ENCODE measurements around the gene ZBTB40.

The ZBTB40 gene

GRCh38 chr1:22534951-22535350, 83.3 kb downstream of the ZBTB40 start:
- DNase-seq (ENCODE audit: low read depth), result no peak

GRCh38 chr1:22535399-22535798, 83.7 kb downstream of the ZBTB40 start:
- no peak for DNase-seq (ENCODE audit: low read depth)

DNA sequence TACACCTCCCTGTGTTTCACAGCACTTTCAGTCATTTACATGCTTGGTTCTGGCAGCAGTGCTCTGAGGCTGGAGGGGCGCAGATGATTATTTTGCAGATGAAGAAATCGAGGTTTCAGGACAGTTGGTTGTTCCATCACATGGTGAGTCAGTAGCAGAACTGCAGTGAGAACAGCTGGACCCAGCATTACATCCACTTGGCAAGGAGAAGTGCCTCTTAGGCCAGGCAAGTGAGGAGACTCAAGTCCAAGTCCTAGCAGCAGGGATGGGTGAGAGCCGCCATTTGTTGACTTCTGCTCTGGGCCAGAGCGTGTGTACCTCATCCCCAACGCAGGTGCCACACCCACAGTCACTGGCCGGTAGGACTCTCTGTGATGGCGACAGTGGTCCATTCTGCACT, 84.9 kb downstream of the ZBTB40 start:
- no peak for DNase-seq (ENCODE audit: low read depth)

- no peak for DNase-seq (ENCODE audit: low read depth)
Measured at GRCh38 chr1:22537441-22538139, 85.9 kb downstream of the ZBTB40 start.

DNA sequence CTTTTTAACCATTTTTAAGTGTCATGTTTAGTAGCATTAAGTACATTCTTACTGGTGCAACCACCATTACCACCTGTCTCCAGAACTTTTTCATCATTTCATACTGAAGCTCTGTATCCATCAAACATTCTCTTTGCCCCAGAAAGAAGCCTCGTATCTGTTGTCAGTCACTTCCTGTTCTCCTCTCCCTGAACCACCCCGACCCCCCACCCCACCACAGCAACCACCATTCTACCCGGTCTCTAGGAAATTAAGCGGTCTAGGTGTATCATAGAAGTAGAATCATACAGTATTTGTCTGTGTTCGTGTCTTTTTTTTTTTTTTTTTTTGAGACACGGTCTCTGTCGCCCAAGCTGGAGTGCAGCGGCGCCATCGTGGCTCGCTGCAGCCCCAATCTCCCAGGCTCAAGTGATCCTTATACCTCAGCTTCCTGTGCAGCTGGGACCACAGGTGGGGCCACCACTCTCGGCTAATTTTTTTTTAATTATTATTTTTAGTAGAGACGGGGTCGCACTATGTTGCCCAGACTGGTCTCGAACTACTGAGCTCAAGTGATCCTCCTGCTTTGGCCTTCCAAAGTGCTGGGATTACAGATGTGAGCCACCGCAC, 88.0 kb downstream of the ZBTB40 start:
- DNase-seq (ENCODE audit: low read depth), result no peak

DNA sequence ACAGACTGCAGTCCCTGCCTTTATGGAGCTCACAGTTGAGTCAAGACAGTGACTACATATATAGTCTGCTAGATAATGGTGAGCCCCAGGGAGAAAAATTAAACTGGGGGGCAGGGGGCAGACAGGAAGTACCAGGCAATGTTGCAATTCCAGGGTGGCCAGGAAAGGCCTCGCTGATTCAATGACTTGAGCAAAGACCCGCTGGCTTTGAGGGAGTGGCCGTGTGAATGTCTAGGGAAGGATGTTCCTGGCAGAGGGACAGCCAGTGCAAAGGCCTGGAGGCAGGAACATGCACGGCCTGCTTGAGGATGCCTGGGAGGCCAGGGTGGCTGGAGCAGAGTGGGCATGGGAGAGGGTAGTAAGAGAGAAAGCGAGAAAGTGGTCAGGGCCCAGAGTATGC, 88.7 kb downstream of the ZBTB40 start:
- no peak for DNase-seq (ENCODE audit: low read depth)

DNA sequence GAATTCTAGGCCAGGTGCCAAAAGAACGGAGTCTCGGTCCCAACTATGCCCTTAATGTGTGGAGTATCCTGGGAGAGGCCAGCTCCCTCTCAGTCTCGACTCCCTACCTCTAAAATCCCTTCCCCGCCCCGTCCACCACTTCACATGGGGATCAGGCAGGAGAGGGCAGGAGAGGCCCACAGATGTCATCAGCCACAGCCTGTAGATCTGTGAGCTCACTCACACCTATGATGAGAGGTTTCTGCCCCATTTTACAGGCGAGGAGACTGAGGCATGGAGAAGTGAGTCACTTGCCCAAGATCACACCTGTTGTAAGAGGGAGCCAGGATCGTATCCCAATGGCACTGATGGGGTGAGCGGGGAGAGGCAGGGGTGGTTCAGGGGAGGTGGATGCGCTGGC, 91.2 kb downstream of the ZBTB40 start:
- no peak for DNase-seq (ENCODE audit: low read depth)

- DNase-seq (ENCODE audit: low read depth), result no peak
Measured at GRCh38 chr1:22543679-22544078, 92.0 kb downstream of the ZBTB40 start.

GRCh38 chr1:22544606-22545005, 93.0 kb downstream of the ZBTB40 start:
- no peak for DNase-seq (ENCODE audit: low read depth)

DNA sequence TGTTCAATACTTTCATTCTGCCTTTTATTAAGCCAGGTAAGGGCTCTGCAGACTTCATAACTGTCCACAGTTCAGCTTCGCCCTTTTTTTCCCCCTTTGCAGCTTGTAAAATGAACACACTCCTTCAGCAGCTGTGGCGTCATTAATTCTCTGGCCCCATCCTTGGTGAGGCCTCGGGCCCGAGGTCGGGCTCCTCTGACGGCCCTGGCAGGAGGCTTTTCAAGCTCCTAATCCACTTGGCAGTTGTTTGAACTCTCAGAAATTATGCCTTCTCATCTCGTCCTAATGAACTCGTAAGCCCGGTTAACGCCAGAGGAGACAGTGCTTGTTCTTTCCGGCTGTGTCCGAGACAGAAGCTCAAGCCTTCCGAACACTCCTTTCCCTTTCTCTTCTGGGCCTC, 93.5 kb downstream of the ZBTB40 start:
- DNase-seq (ENCODE audit: low read depth), result no peak

GRCh38 chr1:22547186-22547817, 95.7 kb downstream of the ZBTB40 start:
- DNase-seq (ENCODE audit: low read depth), result no peak

DNA sequence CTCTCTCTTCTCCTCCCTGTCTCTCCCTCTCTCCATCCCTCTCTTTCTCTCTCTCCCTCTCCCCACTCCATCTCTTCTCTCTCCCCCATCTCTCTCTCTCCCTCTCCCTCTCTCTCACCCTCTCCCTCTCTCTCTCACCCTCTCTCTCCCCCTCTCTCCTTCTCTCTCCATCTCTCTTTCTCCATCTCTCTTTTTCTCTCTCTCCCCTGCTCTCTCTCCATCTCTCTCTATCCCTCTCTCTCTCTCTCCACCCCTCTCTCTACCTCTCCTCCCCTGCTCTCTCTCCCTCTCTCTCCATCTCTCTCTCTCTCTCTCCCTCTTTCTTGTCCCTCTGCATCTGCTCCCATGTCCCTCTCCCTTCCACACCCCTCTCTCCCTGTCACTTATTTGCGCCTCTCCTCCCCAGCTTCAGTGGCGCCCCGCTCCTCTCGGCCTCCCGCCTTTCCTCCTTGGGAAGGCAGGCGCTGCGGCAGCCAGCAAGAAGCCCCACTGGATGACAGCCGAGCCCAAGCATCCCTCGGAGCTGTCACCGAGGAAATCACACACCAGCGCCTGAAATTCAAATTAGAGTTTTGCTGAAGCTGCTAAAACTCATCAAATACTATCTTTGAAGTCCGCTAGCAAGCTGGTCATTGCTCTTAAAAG, 96.3 kb downstream of the ZBTB40 start:
- no peak for DNase-seq (ENCODE audit: low read depth)

GRCh38 chr1:22550021-22550420, 98.4 kb downstream of the ZBTB40 start:
- no peak for DNase-seq (ENCODE audit: low read depth)

DNA sequence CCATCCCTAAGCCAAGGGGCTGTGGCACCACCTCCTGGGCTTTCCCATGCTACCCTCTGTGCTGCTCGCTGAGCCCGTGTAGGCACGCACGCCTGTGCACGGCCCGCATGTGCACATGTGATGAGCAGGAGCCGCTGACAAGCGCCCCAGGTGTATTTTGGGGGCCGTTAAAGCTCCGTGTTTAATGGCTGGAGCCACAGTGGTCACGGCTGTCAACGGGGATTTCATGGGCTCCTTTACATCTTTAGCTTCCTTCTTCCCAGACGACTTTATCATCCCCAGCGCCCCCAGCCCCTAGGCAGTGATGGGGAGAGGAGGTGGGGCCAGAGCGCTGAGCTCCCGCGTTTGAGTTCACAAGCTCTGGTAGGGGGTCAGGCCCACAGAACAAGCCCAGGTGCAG, 99.9 kb downstream of the ZBTB40 start:
- DNase-seq (ENCODE audit: low read depth), result no peak

- DNase-seq (ENCODE audit: low read depth), result no peak
Measured at GRCh38 chr1:22552021-22552420, 100.4 kb downstream of the ZBTB40 start.

GRCh38 chr1:22553104-22553880, 101.6 kb downstream of the ZBTB40 start:
- no peak for DNase-seq (ENCODE audit: low read depth)

DNA sequence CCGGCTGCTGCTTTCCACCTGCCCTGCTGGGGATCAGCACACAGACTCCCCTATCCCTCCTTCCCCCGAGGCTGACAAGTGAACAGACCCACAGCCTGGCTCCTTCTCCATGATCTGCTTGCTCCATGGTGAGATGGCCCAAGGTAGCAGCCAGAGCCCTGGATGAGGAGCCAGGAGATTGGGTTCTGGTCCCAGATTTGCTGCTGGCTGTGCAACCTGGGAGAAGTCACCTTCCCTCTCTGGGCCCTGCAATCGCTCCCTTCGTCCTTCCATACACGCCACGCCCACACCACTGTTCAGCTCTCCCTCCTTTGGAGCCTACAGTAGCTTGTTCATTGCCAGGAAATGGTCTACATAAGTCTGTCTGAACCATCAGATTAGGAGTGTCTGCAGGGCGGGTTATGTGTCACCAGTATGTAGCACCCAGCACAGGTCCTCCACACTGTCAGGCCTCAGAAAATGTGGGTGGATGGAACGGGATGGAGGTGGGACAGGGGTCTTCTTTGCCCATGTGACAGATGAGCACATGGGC, 102.4 kb downstream of the ZBTB40 start:
- no peak for DNase-seq (ENCODE audit: low read depth)

- DNase-seq (ENCODE audit: low read depth), result no peak
Measured at GRCh38 chr1:22555371-22555656, 103.7 kb downstream of the ZBTB40 start.

DNA sequence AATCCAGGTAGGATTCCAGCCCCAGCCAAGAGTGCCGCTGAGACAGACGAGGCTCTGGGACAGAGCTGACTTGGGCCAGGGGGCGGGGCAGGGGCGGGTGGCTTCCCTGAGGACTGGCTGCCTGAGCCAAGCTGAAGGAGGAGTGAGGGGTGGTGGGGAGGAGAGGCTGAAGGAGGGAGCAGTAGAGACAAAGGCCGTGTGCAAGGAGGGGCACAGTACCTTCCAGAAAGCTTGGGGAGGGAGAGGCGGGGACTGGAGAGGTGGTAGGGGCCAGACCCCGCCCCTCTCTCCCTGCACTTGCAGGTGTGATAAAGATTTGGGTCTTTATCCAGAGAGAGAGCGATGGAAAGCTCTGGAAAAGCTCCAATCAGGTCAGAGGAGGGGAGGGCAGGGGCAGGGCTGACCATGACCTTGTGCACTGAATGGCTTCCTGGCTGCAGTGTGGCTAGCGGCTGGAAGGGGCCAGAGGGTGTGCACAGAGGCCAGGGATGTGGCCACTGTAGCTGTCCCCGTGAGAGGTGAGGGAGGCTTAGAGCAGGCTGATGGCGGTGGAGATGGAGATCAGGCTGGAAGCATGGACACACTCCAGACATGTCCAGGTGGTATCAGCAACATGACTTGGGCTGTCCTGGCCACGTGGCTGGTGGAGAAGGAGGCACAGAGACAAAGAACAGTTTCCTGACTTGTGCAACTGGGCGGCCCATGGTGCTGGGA, 104.9 kb downstream of the ZBTB40 start:
- DNase-seq (ENCODE audit: low read depth), result no peak

GRCh38 chr1:22557341-22557950, 105.8 kb downstream of the ZBTB40 start:
- DNase-seq (ENCODE audit: low read depth), result no peak
